ENCODE measurements around the gene PTPRA.
"Not testable (repeated sequence)": the region's sequence is repeated elsewhere in the genome, so short reads cannot be mapped to it uniquely, and the experiment has no call there.

The PTPRA gene

GRCh38 chr20:3014179-3014578 is 140.9 kb downstream of the PTPRA start:
- DNase-seq (ENCODE audit: low spot score) = no peak
- WGBS, 2 donors (ENCODE audit: extremely low coverage in 2 of 2, insufficient read length in 2 of 2, insufficient replicate concordance in 1 of 2) = no CpG with 5 or more reads among the region's 7 CpGs
- no peak overlapping the region for H3K9ac ChIP-seq (ENCODE audit: low read depth, low read length, poor library complexity)
- no peak overlapping the region for H3K18ac ChIP-seq (ENCODE audit: low read length)
- no peak overlapping the region for H4K8ac ChIP-seq (ENCODE audit: low read depth, low read length)
- no peak overlapping the region for H2BK5ac ChIP-seq (ENCODE audit: low read length)
- no peak overlapping the region for H3K27ac ChIP-seq (replicated peaks; ENCODE audit: low read length)
- H4K91ac ChIP-seq (ENCODE audit: low read depth, low read length, poor library complexity) = no peak overlapping the region
- H3K4me3 ChIP-seq (ENCODE audit: low read length in 2 of 2) = no peak overlapping the region
- no peak overlapping the region for H3K4ac ChIP-seq (ENCODE audit: low read length)
- no peaks in the 10 kb centered on the region for H3K4me1 ChIP-seq (ENCODE audit: control insufficient read depth in 2 of 2, insufficient read depth in 1 of 2, low read depth in 1 of 2, low read length in 2 of 2)
- H3K79me1 ChIP-seq (ENCODE audit: low read depth, low read length) = no peaks in the 10 kb centered on the region
- H2BK12ac ChIP-seq (ENCODE audit: low read length) = no peak overlapping the region
- no peak overlapping the region for H2BK15ac ChIP-seq (ENCODE audit: low read length)
- peaks cover 4 to 13% of the 10 kb centered on the region in 2 donors for H3K9me3 ChIP-seq (replicated peaks in 1 of 2; ENCODE audit: control insufficient read depth in 2 of 2, insufficient read depth in 1 of 2, low read depth in 1 of 2, low read length in 2 of 2)
- H3K23ac ChIP-seq (ENCODE audit: low read depth, low read length, poor library complexity) = no peak overlapping the region
- no peak overlapping the region for H3K14ac ChIP-seq (ENCODE audit: low read length)
- H2AK5ac ChIP-seq (ENCODE audit: low read depth, low read length) = no peak overlapping the region
- H3K36me3 ChIP-seq (replicated peaks in 1 of 2; ENCODE audit: control insufficient read depth in 2 of 2, insufficient read depth in 2 of 2, low read length in 2 of 2) = peaks cover 17 to 84% of the 10 kb centered on the region in 2 donors
- H2AFZ ChIP-seq (ENCODE audit: low read length) = no peak overlapping the region
- H2BK120ac ChIP-seq (ENCODE audit: low read depth, low read length) = no peak overlapping the region
- H3K27me3 ChIP-seq (ENCODE audit: control insufficient read depth in 3 of 3, insufficient read depth in 3 of 3, low read depth in 1 of 3, low read length in 3 of 3) = no peaks in the 10 kb centered on the region
- no peak overlapping the region for H3K4me2 ChIP-seq (ENCODE audit: insufficient read depth, low read length, poor library complexity, severe bottlenecking)

- H3K27me3 ChIP-seq (ENCODE audit: control insufficient read depth in 3 of 3, insufficient read depth in 3 of 3, low read depth in 1 of 3, low read length in 3 of 3) = no peaks in the 10 kb centered on the region
- no peak overlapping the region for H2BK120ac ChIP-seq (ENCODE audit: low read depth, low read length)
- peaks cover 17 to 79% of the 10 kb centered on the region in 2 donors for H3K36me3 ChIP-seq (replicated peaks in 1 of 2; ENCODE audit: control insufficient read depth in 2 of 2, insufficient read depth in 2 of 2, low read length in 2 of 2)
- no peak overlapping the region for H3K4ac ChIP-seq (ENCODE audit: low read length)
- no peak overlapping the region for H3K18ac ChIP-seq (ENCODE audit: low read length)
- no peak overlapping the region for H2BK12ac ChIP-seq (ENCODE audit: low read length)
- peaks cover 4 to 13% of the 10 kb centered on the region in 2 donors for H3K9me3 ChIP-seq (replicated peaks in 1 of 2; ENCODE audit: control insufficient read depth in 2 of 2, insufficient read depth in 1 of 2, low read depth in 1 of 2, low read length in 2 of 2)
- no peak overlapping the region for H2AFZ ChIP-seq (ENCODE audit: low read length)
- no peak overlapping the region for H3K4me3 ChIP-seq (ENCODE audit: low read length in 2 of 2)
- WGBS, 2 donors (ENCODE audit: extremely low coverage in 2 of 2, insufficient read length in 2 of 2, insufficient replicate concordance in 1 of 2) = no CpG with 5 or more reads among the region's 3 CpGs
- no peak overlapping the region for H3K27ac ChIP-seq (replicated peaks; ENCODE audit: low read length)
- no peak overlapping the region for H2BK15ac ChIP-seq (ENCODE audit: low read length)
- H3K9ac ChIP-seq (ENCODE audit: low read depth, low read length, poor library complexity) = no peak overlapping the region
- H4K8ac ChIP-seq (ENCODE audit: low read depth, low read length) = no peak overlapping the region
- H4K91ac ChIP-seq (ENCODE audit: low read depth, low read length, poor library complexity) = no peak overlapping the region
- no peak overlapping the region for H3K4me2 ChIP-seq (ENCODE audit: insufficient read depth, low read length, poor library complexity, severe bottlenecking)
- H2BK5ac ChIP-seq (ENCODE audit: low read length) = no peak overlapping the region
- no peak overlapping the region for H3K23ac ChIP-seq (ENCODE audit: low read depth, low read length, poor library complexity)
- no peak for DNase-seq (ENCODE audit: low spot score)
- no peak overlapping the region for H3K14ac ChIP-seq (ENCODE audit: low read length)
- no peaks in the 10 kb centered on the region for H3K4me1 ChIP-seq (ENCODE audit: control insufficient read depth in 2 of 2, insufficient read depth in 1 of 2, low read depth in 1 of 2, low read length in 2 of 2)
- no peak overlapping the region for H2AK5ac ChIP-seq (ENCODE audit: low read depth, low read length)
- H3K79me1 ChIP-seq (ENCODE audit: low read depth, low read length) = no peaks in the 10 kb centered on the region
These were observed 141.4 kb downstream of the PTPRA start for GRCh38 chr20:3014662-3015061.

GRCh38 chr20:3015302-3015701 is 142.0 kb downstream of the PTPRA start:
- H3K4me1 ChIP-seq (ENCODE audit: control insufficient read depth in 2 of 2, insufficient read depth in 1 of 2, low read depth in 1 of 2, low read length in 2 of 2); H4K8ac ChIP-seq (ENCODE audit: low read depth, low read length); H4K91ac ChIP-seq (ENCODE audit: low read depth, low read length, poor library complexity); H2BK5ac ChIP-seq (ENCODE audit: low read length); H2BK120ac ChIP-seq (ENCODE audit: low read depth, low read length); H3K27me3 ChIP-seq (ENCODE audit: control insufficient read depth in 3 of 3, insufficient read depth in 3 of 3, low read depth in 1 of 3, low read length in 3 of 3); H3K14ac ChIP-seq (ENCODE audit: low read length); H3K18ac ChIP-seq (ENCODE audit: low read length); H3K4ac ChIP-seq (ENCODE audit: low read length); H3K9ac ChIP-seq (ENCODE audit: low read depth, low read length, poor library complexity); H2BK15ac ChIP-seq (ENCODE audit: low read length); H2AK5ac ChIP-seq (ENCODE audit: low read depth, low read length); H3K4me2 ChIP-seq (ENCODE audit: insufficient read depth, low read length, poor library complexity, severe bottlenecking); H3K79me1 ChIP-seq (ENCODE audit: low read depth, low read length); DNase-seq (ENCODE audit: low spot score); H3K4me3 ChIP-seq (ENCODE audit: low read length in 2 of 2); H2AFZ ChIP-seq (ENCODE audit: low read length); H3K27ac ChIP-seq (replicated peaks; ENCODE audit: low read length); H2BK12ac ChIP-seq (ENCODE audit: low read length); H3K23ac ChIP-seq (ENCODE audit: low read depth, low read length, poor library complexity): not testable (repeated sequence)
- Histone ChIP-seq H3K36me3 (replicated peaks in 1 of 2; ENCODE audit: control insufficient read depth in 2 of 2, insufficient read depth in 2 of 2, low read length in 2 of 2) (peaks cover 17 to 76% of the 10 kb centered on the region in 2 donors), H3K9me3 (replicated peaks in 1 of 2; ENCODE audit: control insufficient read depth in 2 of 2, insufficient read depth in 1 of 2, low read depth in 1 of 2, low read length in 2 of 2) (peaks cover 4 to 13% of the 10 kb centered on the region in 2 donors)
- WGBS, 2 donors (ENCODE audit: extremely low coverage in 2 of 2, insufficient read length in 2 of 2, insufficient replicate concordance in 1 of 2) = no CpG with 5 or more reads among the region's 5 CpGs

GRCh38 chr20:3021327-3021726 is 148.0 kb downstream of the PTPRA start:
- no peak overlapping the region for H4K8ac ChIP-seq (ENCODE audit: low read depth, low read length)
- no peak overlapping the region for H3K4ac ChIP-seq (ENCODE audit: low read length)
- no peak overlapping the region for H3K18ac ChIP-seq (ENCODE audit: low read length)
- no peak for DNase-seq (ENCODE audit: low spot score)
- H3K4me1 ChIP-seq (ENCODE audit: control insufficient read depth in 2 of 2, insufficient read depth in 1 of 2, low read depth in 1 of 2, low read length in 2 of 2) = no peaks in the 10 kb centered on the region
- H2AK5ac ChIP-seq (ENCODE audit: low read depth, low read length) = no peak overlapping the region
- H3K14ac ChIP-seq (ENCODE audit: low read length) = no peak overlapping the region
- H2BK120ac ChIP-seq (ENCODE audit: low read depth, low read length) = no peak overlapping the region
- H3K79me1 ChIP-seq (ENCODE audit: low read depth, low read length) = no peaks in the 10 kb centered on the region
- H2BK12ac ChIP-seq (ENCODE audit: low read length) = no peak overlapping the region
- H3K4me2 ChIP-seq (ENCODE audit: insufficient read depth, low read length, poor library complexity, severe bottlenecking) = no peak overlapping the region
- H3K27me3 ChIP-seq (ENCODE audit: control insufficient read depth in 3 of 3, insufficient read depth in 3 of 3, low read depth in 1 of 3, low read length in 3 of 3) = no peaks in the 10 kb centered on the region
- H2AFZ ChIP-seq (ENCODE audit: low read length) = no peak overlapping the region
- no peak overlapping the region for H4K91ac ChIP-seq (ENCODE audit: low read depth, low read length, poor library complexity)
- H3K9me3 ChIP-seq (replicated peaks in 1 of 2; ENCODE audit: control insufficient read depth in 2 of 2, insufficient read depth in 1 of 2, low read depth in 1 of 2, low read length in 2 of 2) = peaks cover 4 to 13% of the 10 kb centered on the region in 2 donors
- peaks cover 43 to 78% of the 10 kb centered on the region in 2 donors for H3K36me3 ChIP-seq (replicated peaks in 1 of 2; ENCODE audit: control insufficient read depth in 2 of 2, insufficient read depth in 2 of 2, low read length in 2 of 2)
- no peak overlapping the region for H2BK15ac ChIP-seq (ENCODE audit: low read length)
- no peak overlapping the region for H3K4me3 ChIP-seq (ENCODE audit: low read length in 2 of 2)
- H3K9ac ChIP-seq (ENCODE audit: low read depth, low read length, poor library complexity) = no peak overlapping the region
- WGBS, 2 donors (ENCODE audit: extremely low coverage in 2 of 2, insufficient read length in 2 of 2, insufficient replicate concordance in 1 of 2) = no CpG with 5 or more reads among the region's 4 CpGs
- no peak overlapping the region for H2BK5ac ChIP-seq (ENCODE audit: low read length)
- H3K23ac ChIP-seq (ENCODE audit: low read depth, low read length, poor library complexity) = no peak overlapping the region
- H3K27ac ChIP-seq (replicated peaks; ENCODE audit: low read length) = no peak overlapping the region
